GM12865 (cell line): ENCODE data around the gene MECR.

Experiments used
- DNase-seq: peaks from one replicate; pipeline ENCODE4 v3.0.0; 2010; ENCODE audit warnings: low read depth
- H3K4me3 ChIP-seq: 2 replicates; pipeline ENCODE4 v1.5.1; 2011; ENCODE audit warnings: mild to moderate bottlenecking, low read depth, low read length, control low read depth
- TF ChIP-seq, protein P1 (sequence below): IDR thresholded peaks from 2 replicates; pipeline ENCODE4 v1.5.1; 2011; ENCODE audit warnings: low read length, control low read depth, low read depth, inconsistent platforms; ENCODE audit not compliant: insufficient read depth; ENCODE audit errors: missing control alignments

Gene MECR

DNA sequence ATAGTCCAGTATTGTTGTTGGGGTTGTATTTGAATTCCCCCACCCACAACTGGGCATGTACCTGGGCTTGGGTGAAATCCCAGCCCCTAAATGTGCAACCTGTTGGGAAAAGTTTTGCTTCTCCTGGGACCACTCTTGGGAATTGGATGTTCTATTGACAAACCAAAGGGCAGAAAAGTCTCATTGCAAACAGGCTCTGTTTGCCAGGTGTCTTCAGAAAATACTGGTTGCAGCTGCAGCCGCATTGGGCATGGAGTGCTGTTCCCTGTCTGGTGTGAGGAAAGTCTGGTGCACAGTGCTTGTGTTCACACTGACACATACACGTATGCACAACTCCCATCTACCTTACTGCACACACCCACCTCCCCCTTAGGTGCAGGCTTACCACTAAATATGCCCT lies 17.7 kb upstream of the MECR start:
- H3K4me3 ChIP-seq, result no peak overlapping the region
- no peak for DNase-seq
- TF ChIP-seq, protein P1, sequence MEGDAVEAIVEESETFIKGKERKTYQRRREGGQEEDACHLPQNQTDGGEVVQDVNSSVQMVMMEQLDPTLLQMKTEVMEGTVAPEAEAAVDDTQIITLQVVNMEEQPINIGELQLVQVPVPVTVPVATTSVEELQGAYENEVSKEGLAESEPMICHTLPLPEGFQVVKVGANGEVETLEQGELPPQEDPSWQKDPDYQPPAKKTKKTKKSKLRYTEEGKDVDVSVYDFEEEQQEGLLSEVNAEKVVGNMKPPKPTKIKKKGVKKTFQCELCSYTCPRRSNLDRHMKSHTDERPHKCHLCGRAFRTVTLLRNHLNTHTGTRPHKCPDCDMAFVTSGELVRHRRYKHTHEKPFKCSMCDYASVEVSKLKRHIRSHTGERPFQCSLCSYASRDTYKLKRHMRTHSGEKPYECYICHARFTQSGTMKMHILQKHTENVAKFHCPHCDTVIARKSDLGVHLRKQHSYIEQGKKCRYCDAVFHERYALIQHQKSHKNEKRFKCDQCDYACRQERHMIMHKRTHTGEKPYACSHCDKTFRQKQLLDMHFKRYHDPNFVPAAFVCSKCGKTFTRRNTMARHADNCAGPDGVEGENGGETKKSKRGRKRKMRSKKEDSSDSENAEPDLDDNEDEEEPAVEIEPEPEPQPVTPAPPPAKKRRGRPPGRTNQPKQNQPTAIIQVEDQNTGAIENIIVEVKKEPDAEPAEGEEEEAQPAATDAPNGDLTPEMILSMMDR, result no peak

DNA sequence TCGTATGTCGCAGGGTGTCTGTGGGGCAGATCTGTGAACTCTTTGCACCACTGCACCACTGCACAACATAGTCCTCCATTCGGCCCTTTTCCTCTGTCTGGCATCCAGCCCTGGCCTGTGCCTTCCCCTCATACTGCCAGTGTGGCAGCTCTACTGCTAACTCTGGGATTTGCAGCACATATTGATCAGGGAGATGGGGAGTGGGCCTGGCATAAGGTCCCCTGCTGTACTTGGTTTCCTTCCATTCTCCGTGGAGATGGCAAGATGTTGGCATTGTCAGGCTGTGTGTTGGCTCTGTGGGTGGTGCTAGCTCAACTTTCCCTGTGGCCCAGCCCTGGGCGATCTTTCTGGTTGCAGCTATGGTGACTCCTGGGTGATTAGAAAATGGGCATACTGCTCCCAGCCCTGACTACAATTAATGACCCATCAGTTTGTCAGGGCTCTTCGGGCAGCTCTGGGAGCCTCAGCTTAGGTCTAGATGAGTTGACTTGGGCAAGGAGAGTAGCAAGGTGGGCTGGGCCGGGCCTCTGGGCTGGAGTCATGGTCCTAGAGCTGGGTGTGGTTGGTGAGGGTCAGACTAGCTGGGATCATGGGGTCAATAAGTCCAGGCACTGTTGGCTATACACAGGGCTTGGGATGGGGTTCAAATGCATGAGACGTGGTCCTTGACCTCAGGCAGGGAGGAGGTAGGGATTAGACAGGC lies 17.0 kb upstream of the MECR start:
- H3K4me3 ChIP-seq, result no peak overlapping the region
- DNase-seq, result no peak
- TF ChIP-seq, protein P1, result no peak

DNA sequence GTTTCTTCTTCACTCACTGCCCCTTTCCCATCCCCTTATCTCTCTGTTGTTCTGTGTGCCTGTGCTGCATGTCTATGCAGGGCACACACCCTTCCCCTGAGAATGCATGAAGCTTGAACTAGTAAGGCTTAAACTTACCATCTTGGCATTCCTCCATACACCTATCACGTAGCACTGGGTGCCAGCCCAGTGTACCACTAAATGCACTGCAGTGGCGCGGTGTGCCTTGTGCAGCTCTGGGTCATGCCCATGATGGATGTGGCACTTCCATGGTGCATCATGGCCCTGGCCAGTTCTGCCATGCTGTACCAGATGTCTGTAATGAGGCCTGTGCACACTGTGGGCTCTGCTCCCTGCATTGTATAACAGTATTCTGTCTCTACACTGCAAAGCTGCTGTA lies 16.3 kb upstream of the MECR start:
- TF ChIP-seq, protein P1, result no peak
- H3K4me3 ChIP-seq, result no peak overlapping the region
- no peak for DNase-seq

DNA sequence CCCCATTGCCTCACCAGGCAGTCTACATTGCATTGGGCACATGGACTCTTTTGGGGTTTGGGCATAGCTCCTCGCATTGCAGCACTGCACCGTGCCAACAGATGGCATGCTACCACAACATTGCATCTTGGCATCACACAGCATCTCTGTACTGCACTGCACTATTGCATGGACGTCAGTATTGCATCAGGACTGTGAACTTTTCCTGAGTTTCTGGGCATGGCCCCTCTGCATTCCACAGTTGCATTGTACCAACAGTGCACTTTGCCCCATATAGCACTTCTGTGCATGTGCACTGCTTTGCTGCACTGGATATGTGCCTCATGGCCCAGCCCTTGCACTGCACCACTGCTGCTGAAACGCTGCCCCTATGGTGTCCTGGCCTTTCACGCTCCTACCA lies 15.1 kb upstream of the MECR start:
- DNase-seq, result no peak
- TF ChIP-seq, protein P1, result peak; percentile 38

DNA sequence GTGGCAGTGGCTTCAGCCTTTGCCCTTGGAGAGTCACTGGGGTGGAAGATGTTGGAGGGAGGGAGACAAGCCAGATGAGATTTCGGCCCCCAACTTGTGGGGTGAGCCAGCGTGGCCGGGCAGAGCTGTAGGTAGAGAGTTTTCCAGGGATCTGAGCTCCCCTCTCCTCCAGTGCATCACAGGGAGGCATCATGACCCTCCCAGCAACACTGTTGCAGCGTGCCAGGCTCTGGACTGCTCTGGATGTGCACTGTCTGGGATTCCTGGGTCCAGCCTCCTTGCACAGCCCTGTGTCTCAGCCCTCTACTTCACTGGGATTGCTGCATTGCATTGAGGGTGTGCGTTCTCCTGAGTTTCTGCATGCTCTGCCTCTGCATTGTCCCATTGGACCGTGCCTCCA lies 14.5 kb upstream of the MECR start:
- TF ChIP-seq, protein P1, result no peak
- H3K4me3 ChIP-seq, result no peak overlapping the region
- no peak for DNase-seq

More for the DNA sequence above, 15.1 kb upstream of the MECR start:
- no peak overlapping the region for H3K4me3 ChIP-seq

DNA sequence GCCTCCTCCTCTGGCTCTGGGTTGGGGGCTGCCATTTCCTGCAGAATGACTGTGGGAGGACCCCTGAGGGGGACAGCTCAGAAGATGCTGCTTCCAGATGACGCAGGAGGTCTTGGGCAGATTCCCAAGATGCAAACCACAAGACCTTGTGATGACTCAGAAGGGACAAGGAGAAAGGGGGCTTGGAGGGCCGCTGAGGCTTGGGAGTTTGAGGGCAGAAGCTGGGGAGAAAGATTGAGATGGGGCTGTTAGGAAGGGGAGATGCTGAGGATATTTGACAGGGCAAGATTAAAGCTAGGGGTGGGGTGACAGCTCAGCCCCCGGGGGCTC lies 13.1 kb upstream of the MECR start:
- no peak overlapping the region for H3K4me3 ChIP-seq
- no peak for DNase-seq
- TF ChIP-seq, protein P1, result no peak
